T-helper 2 cell treated with Interferon-gamma antibody and Interleukin-4, amounts not matched to agents 5 μg/mL and 100 μg/mL, for 36 hours (primary cell): ENCODE results near the gene HTRA3.

Experiments used
- DNase-seq: peaks from one replicate; pipeline ENCODE4 v3.0.0; 2021; ENCODE audit warnings: low spot score
- H3K27ac Mint-ChIP-seq: one replicate; pipeline ENCODE4 v1.8.0; 2021; ENCODE audit warnings: mild to moderate bottlenecking, mixed read lengths
- H3K27me3 Mint-ChIP-seq: one replicate; pipeline ENCODE4 v1.8.0; 2021; ENCODE audit warnings: low read depth, mixed read lengths
- H3K36me3 Mint-ChIP-seq: one replicate; pipeline ENCODE4 v1.8.0; 2021; ENCODE audit warnings: low read depth, mixed read lengths
- H3K4me1 Mint-ChIP-seq: one replicate; pipeline ENCODE4 v1.8.0; 2021; ENCODE audit warnings: low read depth, mixed read lengths
- H3K4me3 Mint-ChIP-seq: one replicate; pipeline ENCODE4 v1.8.0; 2022; ENCODE audit warnings: mild to moderate bottlenecking, moderate library complexity, mixed read lengths
- H3K9me3 Mint-ChIP-seq: one replicate; pipeline ENCODE4 v1.8.0; 2021; ENCODE audit warnings: mixed read lengths

Gene HTRA3

GRCh38 chr4:8238515-8239053 is 31.0 kb upstream of the HTRA3 start:
- DNase-seq: no peak
- Mint-ChIP-seq H3K27me3 (no peaks in the 10 kb centered on the region), H3K4me1 (no peaks in the 10 kb centered on the region), H3K4me3 (no peak overlapping the region), H3K36me3 (no peaks in the 10 kb centered on the region), H3K27ac (no peak overlapping the region), H3K9me3 (no peaks in the 10 kb centered on the region)

DNA sequence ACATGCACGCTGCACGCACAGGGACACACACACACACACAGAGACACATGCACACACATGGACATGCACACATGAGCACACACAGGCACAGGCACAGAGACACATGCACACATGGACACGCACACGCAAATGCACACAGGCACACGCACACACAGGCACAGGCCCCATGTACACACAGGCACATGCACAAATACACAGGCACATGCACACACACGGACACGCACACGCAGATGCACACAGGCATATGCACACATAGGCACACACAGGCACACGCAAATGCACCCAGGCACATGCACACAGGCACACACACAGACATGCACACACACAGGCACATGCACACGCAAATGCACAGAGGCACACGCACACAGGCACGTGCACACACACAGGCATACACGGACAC is 30.3 kb upstream of the HTRA3 start:
- no peaks in the 10 kb centered on the region for H3K36me3 Mint-ChIP-seq
- no peaks in the 10 kb centered on the region for H3K27me3 Mint-ChIP-seq
- H3K4me3 Mint-ChIP-seq: no peak overlapping the region
- no peak overlapping the region for H3K27ac Mint-ChIP-seq
- DNase-seq: no peak
- H3K4me1 Mint-ChIP-seq: no peaks in the 10 kb centered on the region
- H3K9me3 Mint-ChIP-seq: no peaks in the 10 kb centered on the region

DNA sequence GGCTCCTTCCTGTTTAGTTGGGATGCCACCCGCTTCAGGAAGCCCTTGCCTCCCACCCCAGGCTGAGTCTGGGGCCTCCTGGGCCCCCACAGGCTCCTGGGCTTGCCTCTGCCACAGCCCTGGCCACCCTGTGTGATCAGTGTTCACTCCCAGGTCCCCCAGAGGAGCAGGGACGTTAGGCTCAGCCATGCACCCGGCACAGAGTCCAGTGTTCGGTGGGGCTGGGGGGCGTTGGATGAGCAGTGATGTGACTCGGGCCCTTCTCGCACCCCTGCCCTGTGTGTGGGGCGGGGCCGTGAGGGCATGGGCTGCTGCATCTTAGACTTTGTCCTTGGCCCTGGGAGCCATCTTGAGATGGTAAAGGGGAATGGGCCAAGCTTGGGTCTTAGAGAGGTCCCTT is 29.9 kb upstream of the HTRA3 start:
- no peaks in the 10 kb centered on the region for H3K9me3 Mint-ChIP-seq
- no peak overlapping the region for H3K4me3 Mint-ChIP-seq
- no peak for DNase-seq
- no peaks in the 10 kb centered on the region for H3K27me3 Mint-ChIP-seq
- no peak overlapping the region for H3K27ac Mint-ChIP-seq
- H3K4me1 Mint-ChIP-seq: no peaks in the 10 kb centered on the region
- H3K36me3 Mint-ChIP-seq: no peaks in the 10 kb centered on the region

DNA sequence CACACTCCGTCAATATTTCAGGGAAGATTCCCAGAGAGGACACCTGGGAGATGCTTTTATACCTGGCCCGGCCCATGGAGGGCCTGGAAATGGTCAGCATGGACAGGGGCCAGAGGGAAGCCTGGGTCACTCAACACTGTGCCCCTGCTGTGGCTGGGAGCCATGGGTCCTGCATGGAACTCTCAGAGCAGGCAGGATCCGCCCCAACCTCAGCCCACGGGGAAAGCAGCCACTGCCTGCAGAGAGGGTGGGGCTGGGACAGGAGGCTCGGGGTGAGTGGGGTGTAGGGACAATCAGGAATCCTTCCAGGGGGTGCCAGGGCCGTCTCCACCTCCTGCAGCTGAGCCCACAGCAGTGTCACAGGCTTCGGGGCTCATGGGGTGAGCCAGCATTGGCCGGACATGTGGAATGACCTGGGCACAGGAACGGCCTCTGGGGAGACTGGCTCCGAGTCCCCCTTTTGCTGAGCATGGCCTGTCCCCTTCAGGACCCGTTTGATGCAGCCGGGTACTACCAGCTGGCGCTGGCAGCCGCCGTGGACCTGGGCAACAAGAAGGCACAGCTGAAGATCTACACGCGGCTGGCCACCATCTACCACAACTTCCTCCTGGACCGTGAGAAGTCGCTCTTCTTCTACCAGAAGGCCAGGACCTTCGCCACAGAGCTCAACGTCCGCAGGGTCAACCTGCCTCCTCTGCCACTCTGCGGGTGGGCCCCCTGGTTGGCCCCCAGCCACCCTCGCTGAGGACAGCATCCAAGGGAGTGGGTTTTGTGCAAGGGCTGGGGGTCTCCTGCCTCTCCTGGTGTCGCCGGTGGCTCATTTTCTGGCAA is 29.1 kb upstream of the HTRA3 start:
- Mint-ChIP-seq H3K27me3 (no peaks in the 10 kb centered on the region), H3K27ac (no peak overlapping the region), H3K36me3 (no peaks in the 10 kb centered on the region), H3K4me1 (no peaks in the 10 kb centered on the region), H3K9me3 (no peaks in the 10 kb centered on the region), H3K4me3 (no peak overlapping the region)
- no peak for DNase-seq

DNA sequence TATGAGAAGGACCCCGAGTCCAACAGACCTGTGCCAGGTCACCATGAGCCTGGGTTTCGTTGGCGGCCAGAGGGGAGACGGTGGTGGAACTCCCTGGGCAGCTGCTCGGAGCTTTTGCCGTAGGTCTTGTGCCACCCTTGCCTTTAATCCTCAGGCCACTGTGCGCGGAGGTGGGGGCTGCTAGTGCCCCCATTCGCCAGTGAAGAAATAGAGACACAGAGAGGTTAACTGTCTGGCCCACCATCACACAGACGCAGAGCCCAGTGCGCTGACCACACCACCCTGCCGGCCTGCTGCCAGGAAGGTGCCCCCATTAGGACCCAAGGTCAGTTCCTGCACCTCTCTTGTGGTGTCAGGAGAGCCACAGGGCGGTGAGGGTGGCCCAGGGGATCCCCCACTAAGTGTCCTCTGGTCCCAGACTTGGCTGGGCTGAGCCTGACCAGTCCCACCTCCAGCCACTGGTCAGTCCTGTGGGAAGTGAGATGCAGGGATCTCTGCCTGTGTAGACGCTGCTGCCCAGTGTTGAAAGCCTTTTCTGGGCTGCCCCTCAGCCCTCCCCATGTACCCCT is 28.3 kb upstream of the HTRA3 start:
- DNase-seq: no peak
- H3K9me3 Mint-ChIP-seq: no peaks in the 10 kb centered on the region
- H3K36me3 Mint-ChIP-seq: no peaks in the 10 kb centered on the region
- no peak overlapping the region for H3K4me3 Mint-ChIP-seq
- H3K4me1 Mint-ChIP-seq: no peaks in the 10 kb centered on the region
- no peaks in the 10 kb centered on the region for H3K27me3 Mint-ChIP-seq
- H3K27ac Mint-ChIP-seq: no peak overlapping the region

DNA sequence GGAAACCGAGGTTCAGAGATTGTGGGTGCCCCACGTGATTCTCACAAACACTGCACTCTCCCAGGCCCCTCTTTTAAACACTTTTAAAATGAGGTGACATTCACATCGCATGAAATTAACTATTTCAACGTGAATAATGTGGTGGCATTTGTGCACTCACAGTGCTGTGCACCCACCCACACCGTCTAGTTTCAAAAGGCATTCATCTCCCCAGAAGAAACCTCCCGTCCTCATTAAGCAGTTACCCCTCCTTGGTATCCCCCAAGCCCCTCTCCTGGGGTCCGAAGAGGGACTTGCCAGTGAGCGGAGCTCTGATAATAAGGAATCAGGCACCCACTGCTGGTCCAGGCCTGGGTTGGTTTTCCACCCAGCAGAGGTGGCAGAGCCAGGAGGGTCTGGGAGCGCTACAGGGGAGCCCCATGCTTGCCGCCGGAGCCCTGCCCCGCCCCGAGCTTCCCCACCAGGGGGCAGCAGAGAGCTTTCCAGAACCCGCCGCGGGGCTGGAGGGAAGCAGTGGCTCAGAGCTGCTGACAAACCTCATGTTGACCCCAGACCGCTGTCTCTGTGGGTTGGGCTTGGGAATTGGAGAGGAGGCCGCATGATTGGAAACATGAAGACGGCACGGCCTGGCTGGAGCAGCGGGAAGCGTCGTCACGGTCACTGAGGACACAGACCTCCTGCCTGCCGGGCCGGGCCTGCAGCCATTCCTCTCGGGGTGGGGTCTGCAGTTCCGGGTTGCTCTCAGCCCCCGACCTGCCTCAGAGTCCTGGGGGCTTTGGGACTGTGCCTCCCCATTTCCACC is 27.5 kb upstream of the HTRA3 start:
- no peaks in the 10 kb centered on the region for H3K9me3 Mint-ChIP-seq
- H3K27ac Mint-ChIP-seq: no peak overlapping the region
- H3K36me3 Mint-ChIP-seq: no peaks in the 10 kb centered on the region
- peak; percentile 59 for DNase-seq
- no peaks in the 10 kb centered on the region for H3K27me3 Mint-ChIP-seq
- no peaks in the 10 kb centered on the region for H3K4me1 Mint-ChIP-seq
- no peak overlapping the region for H3K4me3 Mint-ChIP-seq

DNA sequence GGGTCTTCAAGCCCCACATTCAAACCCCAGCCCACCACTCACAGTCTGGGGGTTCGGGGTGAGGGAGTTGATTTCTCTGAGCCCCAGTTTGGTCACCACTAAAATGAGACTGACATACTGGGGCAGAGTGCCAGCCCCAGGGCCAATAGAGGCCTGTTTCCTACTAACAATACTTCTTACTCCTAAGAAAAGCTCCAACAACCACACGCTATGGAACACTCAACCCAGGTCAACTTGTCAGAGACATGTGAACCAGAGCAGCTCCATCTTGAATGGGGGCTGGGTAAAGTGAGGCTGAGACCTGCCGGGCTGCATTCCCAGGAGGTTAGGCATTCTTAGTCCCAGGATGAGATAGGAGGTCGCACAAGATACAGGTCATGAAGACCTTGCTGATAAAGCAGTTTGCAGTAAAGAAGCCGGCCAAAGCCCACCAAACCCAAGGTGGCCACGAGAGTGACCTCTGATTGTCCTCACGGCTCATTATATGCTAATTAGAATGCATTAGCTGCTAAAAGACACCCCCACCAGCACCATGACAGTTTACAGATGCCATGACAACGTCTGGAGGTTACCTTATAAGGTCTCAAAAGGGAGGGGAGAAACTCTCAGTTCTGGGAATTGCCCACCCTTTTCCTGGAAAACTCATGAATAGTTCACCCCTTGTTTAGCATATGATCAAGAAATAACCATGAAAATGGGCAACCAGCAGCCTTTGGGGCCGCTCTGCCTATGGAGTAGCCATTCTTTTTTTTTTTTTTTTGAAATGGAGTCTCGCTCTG is 26.6 kb upstream of the HTRA3 start:
- Mint-ChIP-seq H3K27ac (no peak overlapping the region), H3K36me3 (no peaks in the 10 kb centered on the region), H3K4me3 (no peak overlapping the region), H3K4me1 (no peaks in the 10 kb centered on the region), H3K9me3 (no peaks in the 10 kb centered on the region), H3K27me3 (no peaks in the 10 kb centered on the region)
- no peak for DNase-seq

DNA sequence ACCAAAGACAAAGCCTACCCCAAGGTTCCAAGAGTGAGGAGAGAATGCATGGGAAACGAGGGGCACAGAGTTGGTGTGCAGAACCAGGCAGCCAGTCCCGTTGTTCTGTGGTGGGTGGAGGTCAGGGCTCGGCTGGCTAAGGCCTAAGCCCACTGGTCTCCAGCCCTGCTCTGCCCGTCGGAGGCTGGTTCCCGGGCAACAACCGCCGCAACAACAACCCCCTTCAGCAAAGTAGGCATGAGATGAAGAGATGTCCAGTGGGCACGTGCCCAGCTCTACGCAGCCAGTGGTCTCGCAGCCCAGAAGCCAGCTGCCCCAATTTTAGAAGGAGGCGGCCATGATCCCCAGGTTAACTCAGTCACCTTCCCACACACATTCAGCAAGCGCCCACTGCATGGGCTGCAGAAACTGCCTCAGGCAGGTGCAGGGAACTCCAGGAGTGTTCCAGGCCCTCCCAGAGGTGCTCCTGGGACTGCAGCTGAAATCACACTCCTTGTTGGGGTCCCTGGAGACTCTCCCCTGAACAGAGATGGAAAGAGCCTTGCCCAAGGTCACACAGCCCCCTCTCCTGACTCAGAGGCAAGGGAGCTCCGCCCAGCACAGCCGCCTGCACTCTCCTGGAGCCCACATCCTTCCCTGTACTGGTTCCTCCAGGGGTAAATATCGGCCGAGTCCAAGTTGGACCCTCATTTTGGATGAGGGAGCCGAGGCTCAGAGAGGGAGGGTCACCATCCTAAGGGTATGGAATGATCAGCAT is 25.4 kb upstream of the HTRA3 start:
- Mint-ChIP-seq H3K4me1 (no peaks in the 10 kb centered on the region), H3K4me3 (no peak overlapping the region), H3K9me3 (no peaks in the 10 kb centered on the region), H3K27ac (no peak overlapping the region), H3K27me3 (no peaks in the 10 kb centered on the region), H3K36me3 (no peaks in the 10 kb centered on the region)
- DNase-seq: no peak

GRCh38 chr4:8244931-8245460 is 24.6 kb upstream of the HTRA3 start:
- Mint-ChIP-seq H3K4me3 (no peak overlapping the region), H3K9me3 (no peaks in the 10 kb centered on the region), H3K4me1 (no peaks in the 10 kb centered on the region), H3K36me3 (no peaks in the 10 kb centered on the region), H3K27ac (no peak overlapping the region), H3K27me3 (no peaks in the 10 kb centered on the region)
- no peak for DNase-seq

- H3K9me3 Mint-ChIP-seq: no peaks in the 10 kb centered on the region
- H3K36me3 Mint-ChIP-seq: no peaks in the 10 kb centered on the region
- DNase-seq: no peak
- no peaks in the 10 kb centered on the region for H3K4me1 Mint-ChIP-seq
- no peak overlapping the region for H3K27ac Mint-ChIP-seq
- no peaks in the 10 kb centered on the region for H3K27me3 Mint-ChIP-seq
- no peak overlapping the region for H3K4me3 Mint-ChIP-seq
These were observed 23.4 kb upstream of the HTRA3 start for GRCh38 chr4:8245884-8246833.

DNA sequence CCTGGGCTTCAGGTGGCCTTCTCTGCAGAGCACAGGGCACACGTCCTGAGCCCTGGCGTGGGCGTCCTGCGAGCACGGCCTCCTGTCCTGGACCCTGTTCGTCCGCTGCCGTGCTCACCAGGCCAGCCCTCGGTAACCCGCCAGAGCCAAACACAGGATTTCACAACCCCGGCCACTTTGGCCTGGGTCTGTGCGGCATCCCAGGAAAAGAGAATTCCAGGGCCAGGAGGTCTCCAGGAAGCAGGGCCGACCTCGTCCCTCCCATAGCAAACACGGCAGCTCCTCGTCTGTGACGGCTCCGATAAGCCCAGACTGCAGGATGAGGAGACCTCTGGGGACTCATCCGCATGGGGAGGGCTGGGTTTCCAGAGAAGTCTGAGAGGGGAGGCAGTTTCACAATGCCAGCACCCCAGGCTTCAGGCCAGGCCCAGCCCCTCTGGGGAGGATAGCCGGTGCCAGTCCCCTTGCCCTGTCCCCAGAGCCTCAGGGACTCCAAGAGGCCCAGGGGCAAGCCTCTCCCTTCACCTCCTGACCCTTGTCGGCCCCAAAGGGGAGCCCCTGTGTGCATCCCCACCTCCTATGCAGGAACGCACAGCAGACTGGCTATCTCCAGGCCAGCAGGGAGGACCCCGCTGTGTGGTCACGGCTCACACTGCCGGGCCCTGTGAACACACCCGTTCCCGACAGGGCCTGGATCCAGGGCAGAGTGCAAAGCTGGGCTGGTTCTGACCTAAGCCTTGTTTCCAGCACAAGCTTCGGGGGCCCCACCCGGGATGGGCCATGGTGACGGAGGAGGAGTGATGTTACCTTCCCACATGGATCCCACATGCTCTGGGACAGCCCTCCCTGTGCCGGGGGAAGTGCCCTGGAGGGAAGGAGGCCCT is 22.3 kb upstream of the HTRA3 start:
- DNase-seq: no peak
- Mint-ChIP-seq H3K4me1 (no peaks in the 10 kb centered on the region), H3K27me3 (no peaks in the 10 kb centered on the region), H3K36me3 (no peaks in the 10 kb centered on the region), H3K9me3 (no peaks in the 10 kb centered on the region), H3K4me3 (no peak overlapping the region), H3K27ac (no peak overlapping the region)
